Sigmoid colon (tissue), 7 donors: Measurements from ENCODE around the gene TXNDC11. TPM values are rescaled to one million over a fixed set of nuclear protein-coding genes. Genes with fewer than 3 reads are reported as not detected.

Experiments
- DNase-seq: peaks from one replicate; pipeline ENCODE4 v3.0.0-alpha.2; 2019
- H3K27ac ChIP-seq, 4 donors: fragments of 200-600 bp; sonication (generic); one replicate each; pipeline ENCODE4 v1.5.1; 2016 to 2019; ENCODE audit warnings: mild to moderate bottlenecking in 1 of 4
- H3K27me3 ChIP-seq, 3 donors: fragments of 200-600 bp; sonication (generic); one replicate each; pipeline ENCODE4 v1.5.1; 2019; ENCODE audit warnings: mild to moderate bottlenecking in 1 of 3
- H3K36me3 ChIP-seq, 4 donors: fragments of 200-600 bp; sonication (generic); one replicate each; pipeline ENCODE4 v1.5.1; 2016 to 2019
- H3K4me1 ChIP-seq, 4 donors: fragments of 200-600 bp; sonication (generic); one replicate each; pipeline ENCODE4 v1.5.1; 2017 to 2019
- H3K4me3 ChIP-seq, 4 donors: fragments of 200-600 bp; sonication (generic); one replicate each; pipeline ENCODE4 v1.5.1; 2017 to 2019; ENCODE audit warnings: mild to moderate bottlenecking in 2 of 4, moderate library complexity in 1 of 4
- H3K9me3 ChIP-seq, 4 donors: fragments of 200-600 bp in 3 of 4; sonication (generic) in 3 of 4; one replicate each; pipeline versions ENCODE4 v1.5.1 to v1.6.1; 2013 to 2019
- EP300 ChIP-seq, 4 donors: sonication (generic); formaldehyde crosslinking; IDR thresholded peaks; one replicate each; pipeline ENCODE4 v1.6.1; 2017; ENCODE audit warnings: antibody characterized with exemption in 4 of 4
- POLR2A ChIP-seq, 2 donors: fragments of 450-650 bp; IDR thresholded peaks; one replicate each; pipeline ENCODE4 v1.6.1; 2016; ENCODE audit warnings: antibody characterized with exemption in 2 of 2, mild to moderate bottlenecking in 2 of 2, moderate library complexity in 2 of 2
- POLR2AphosphoS5 ChIP-seq, 4 donors: sonication (generic); formaldehyde crosslinking; IDR thresholded peaks; one replicate each; pipeline ENCODE4 v1.6.1; 2017; ENCODE audit warnings: antibody characterized with exemption in 4 of 4
- WGBS, 2 donors: extraction: QIAGEN DNeasy Blood & Tissue Kit; methylation state at CpG; one replicate each; pipeline ENCODE4 v1.1.7; 2013; 5-methylcytosine and 5-hydroxymethylcytosine counted together
- intact Hi-C: fragments of 100-400 bp; cut with DNase I; formaldehyde crosslinking; loops from one replicate; pipeline ENCODE4 v1.15.1; 2023
- polyA plus RNA-seq, 3 donors: library from polyadenylated mRNA; stranded (reverse); fragments of 200-250 nt; gene quantifications; one replicate each; pipeline ENCODE4 v1.2.3, GENCODE V29; 2013
- total RNA-seq, 4 donors: library from RNA; depleted of rRNA; stranded (reverse); fragments of >200 nt; gene quantifications; one replicate each; pipeline ENCODE4 v1.1.0, GENCODE V29; 2016
- TF ChIP-seq, protein P1 (sequence below), 4 experiments: fragments of 450-650 bp in 3 of 4; fragments of 200-600 bp in 1 of 4; IDR thresholded peaks; one replicate each; pipeline ENCODE4 v1.5.1; 2016 to 2019; ENCODE audit warnings: antibody characterized with exemption in 4 of 4, mild to moderate bottlenecking in 3 of 4, moderate library complexity in 2 of 4
- donor health status: healthy with polysubstance abuse.
- donor health status: Bipolar disorder and iron deficiency.
- donor health status: healthy.

Gene TXNDC11
- total and polyA plus RNA-seq, 7 donors, result 25.3 to 54.0 (median 34.9) TPM

- no peak for DNase-seq
- 65 to 71% methylated on average over 7 of the region's 7 CpGs for WGBS, 2 donors
- no peaks in the 10 kb centered on the region for H3K4me1 ChIP-seq
- intact Hi-C loops, result no loop called here
- TF ChIP-seq, protein P1, sequence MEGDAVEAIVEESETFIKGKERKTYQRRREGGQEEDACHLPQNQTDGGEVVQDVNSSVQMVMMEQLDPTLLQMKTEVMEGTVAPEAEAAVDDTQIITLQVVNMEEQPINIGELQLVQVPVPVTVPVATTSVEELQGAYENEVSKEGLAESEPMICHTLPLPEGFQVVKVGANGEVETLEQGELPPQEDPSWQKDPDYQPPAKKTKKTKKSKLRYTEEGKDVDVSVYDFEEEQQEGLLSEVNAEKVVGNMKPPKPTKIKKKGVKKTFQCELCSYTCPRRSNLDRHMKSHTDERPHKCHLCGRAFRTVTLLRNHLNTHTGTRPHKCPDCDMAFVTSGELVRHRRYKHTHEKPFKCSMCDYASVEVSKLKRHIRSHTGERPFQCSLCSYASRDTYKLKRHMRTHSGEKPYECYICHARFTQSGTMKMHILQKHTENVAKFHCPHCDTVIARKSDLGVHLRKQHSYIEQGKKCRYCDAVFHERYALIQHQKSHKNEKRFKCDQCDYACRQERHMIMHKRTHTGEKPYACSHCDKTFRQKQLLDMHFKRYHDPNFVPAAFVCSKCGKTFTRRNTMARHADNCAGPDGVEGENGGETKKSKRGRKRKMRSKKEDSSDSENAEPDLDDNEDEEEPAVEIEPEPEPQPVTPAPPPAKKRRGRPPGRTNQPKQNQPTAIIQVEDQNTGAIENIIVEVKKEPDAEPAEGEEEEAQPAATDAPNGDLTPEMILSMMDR (IDR thresholded peaks at IDR 0.05), result no peak
- no peak for TF ChIP-seq EP300 (IDR thresholded peaks at IDR 0.05)
- TF ChIP-seq POLR2AphosphoS5 (IDR thresholded peaks at IDR 0.05), result no peak
- peaks cover 13 to 62% (median 23%) of the 10 kb centered on the region in 4 donors for H3K36me3 ChIP-seq
- no peaks in the 10 kb centered on the region for H3K9me3 ChIP-seq
- no peak overlapping the region for H3K4me3 ChIP-seq
- H3K27ac ChIP-seq, result no peak overlapping the region
- H3K27me3 ChIP-seq, result no peaks in the 10 kb centered on the region
Measured at GRCh38 chr16:11698271-11698689, 44.4 kb downstream of the TXNDC11 start.

- no peak overlapping the region for H3K27ac ChIP-seq
- intact Hi-C loops, result no loop called here
- peak; percentile 6 for DNase-seq
- no peak for TF ChIP-seq EP300 (IDR thresholded peaks at IDR 0.05)
- H3K27me3 ChIP-seq, result no peaks in the 10 kb centered on the region
- no peak overlapping the region for H3K4me3 ChIP-seq
- H3K9me3 ChIP-seq, result no peaks in the 10 kb centered on the region
- WGBS, 2 donors, result 96% methylated on average over 12 of the region's 12 CpGs
- no peaks in the 10 kb centered on the region for H3K4me1 ChIP-seq
- H3K36me3 ChIP-seq, result peaks cover 13 to 68% (median 23%) of the 10 kb centered on the region in 4 donors
Measured at GRCh38 chr16:11697319-11697718, 45.3 kb downstream of the TXNDC11 start.

GRCh38 chr16:11696266-11697012 lies 46.2 kb downstream of the TXNDC11 start:
- H3K9me3 ChIP-seq, result no peaks in the 10 kb centered on the region
- H3K27ac ChIP-seq, result no peak overlapping the region
- peaks cover 15 to 76% (median 27%) of the 10 kb centered on the region in 4 donors for H3K36me3 ChIP-seq
- no peak overlapping the region for H3K4me3 ChIP-seq
- H3K27me3 ChIP-seq, result no peaks in the 10 kb centered on the region
- WGBS, 2 donors, result 95 to 96% methylated on average over 12 of the region's 12 CpGs
- intact Hi-C loops, result no loop called here
- no peaks in the 10 kb centered on the region for H3K4me1 ChIP-seq
- TF ChIP-seq POLR2AphosphoS5 (IDR thresholded peaks at IDR 0.05) (no peak), POLR2A (IDR thresholded peaks at IDR 0.05) (no peak), EP300 (IDR thresholded peaks at IDR 0.05) (no peak)
- TF ChIP-seq, protein P1 (IDR thresholded peaks at IDR 0.05), result no peak
- DNase-seq, result peak; percentile 22

DNA sequence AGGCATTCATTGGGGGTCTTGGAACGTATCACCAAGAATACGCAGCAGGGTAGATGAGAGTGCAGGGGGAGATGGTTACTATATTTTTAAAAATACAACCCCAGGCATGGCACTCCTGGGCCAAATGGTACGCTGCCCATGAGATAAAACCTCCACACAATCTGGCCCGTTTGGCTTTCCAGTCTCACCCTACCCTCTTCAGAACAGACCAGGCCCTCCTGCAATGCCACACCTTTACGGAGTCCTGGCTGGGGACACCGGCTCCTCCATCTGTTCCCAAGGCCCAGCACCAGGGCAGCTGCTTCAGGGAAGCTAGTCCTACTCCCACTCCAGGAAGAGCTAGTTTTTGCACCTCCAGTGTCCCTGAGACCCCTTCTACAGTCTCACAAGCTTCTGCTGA lies 50.0 kb downstream of the TXNDC11 start:
- intact Hi-C loops, result no loop called here
- Histone ChIP-seq H3K27ac (no peak overlapping the region), H3K4me1 (peaks cover 0 to 27% (median 19%) of the 10 kb centered on the region in 4 donors), H3K36me3 (peaks cover 15 to 62% (median 32%) of the 10 kb centered on the region in 4 donors), H3K4me3 (no peak overlapping the region), H3K9me3 (no peaks in the 10 kb centered on the region), H3K27me3 (no peaks in the 10 kb centered on the region)
- peak; percentile 41 for DNase-seq
- WGBS, 2 donors, result 92 to 95% methylated on average over 6 of the region's 6 CpGs
- no peak for TF ChIP-seq EP300 (IDR thresholded peaks at IDR 0.05)
- TF ChIP-seq POLR2A (IDR thresholded peaks at IDR 0.05), result no peak
- TF ChIP-seq POLR2AphosphoS5 (IDR thresholded peaks at IDR 0.05), result no peak
- TF ChIP-seq, protein P1 (IDR thresholded peaks at IDR 0.05), result no peak

DNA sequence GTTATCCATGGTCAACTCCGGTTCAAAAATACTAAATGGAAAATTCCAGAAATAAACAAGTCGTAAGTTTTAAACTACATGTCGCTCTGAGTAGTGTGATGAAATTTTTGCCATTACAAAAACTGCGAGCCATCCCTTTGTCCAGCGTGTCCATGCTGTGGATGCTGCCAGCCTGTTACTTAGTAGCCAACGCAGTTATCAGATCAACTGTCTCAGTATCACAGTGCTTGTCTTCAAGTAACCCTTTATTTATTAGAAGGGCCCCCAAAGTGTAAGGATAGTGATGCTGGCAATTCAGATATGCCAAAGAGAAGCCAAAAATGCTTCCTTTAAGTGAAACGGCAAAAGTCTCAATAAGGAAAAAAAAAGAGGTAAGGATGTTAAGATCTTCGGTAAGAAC lies 50.5 kb downstream of the TXNDC11 start:
- H3K4me1 ChIP-seq, result peaks cover 0 to 31% (median 23%) of the 10 kb centered on the region in 4 donors
- H3K27ac ChIP-seq, result no peak overlapping the region
- TF ChIP-seq EP300 (IDR thresholded peaks at IDR 0.05) (no peak), POLR2AphosphoS5 (IDR thresholded peaks at IDR 0.05) (no peak), POLR2A (IDR thresholded peaks at IDR 0.05) (no peak)
- TF ChIP-seq, protein P1 (IDR thresholded peaks at IDR 0.05), result no peak
- 92% methylated on average over 8 of the region's 8 CpGs for WGBS, 2 donors
- peaks cover 10 to 62% (median 30%) of the 10 kb centered on the region in 4 donors for H3K36me3 ChIP-seq
- H3K27me3 ChIP-seq, result no peaks in the 10 kb centered on the region
- peak; percentile 21 for DNase-seq
- intact Hi-C loops, result no loop called here
- H3K9me3 ChIP-seq, result no peaks in the 10 kb centered on the region
- no peak overlapping the region for H3K4me3 ChIP-seq
